LNCaP clone FGC (cell line): ENCODE results near the gene TMEM170A.
"Not testable (repeated sequence)": the region's sequence is repeated elsewhere in the genome, so short reads cannot be mapped to it uniquely, and the experiment has no call there.

Source experiments
- DNase-seq: peaks from one replicate; pipeline ENCODE4 v3.0.0-alpha.2; 2011; ENCODE audit warnings: low read depth
- H3K4me3 ChIP-seq: 2 replicates; pipeline ENCODE4 v1.5.1; 2011; ENCODE audit warnings: mild to moderate bottlenecking, low read depth, low read length, control low read depth
- TF ChIP-seq, protein P1 (sequence below): IDR thresholded peaks from 2 replicates; pipeline ENCODE4 v1.5.1; 2012; ENCODE audit warnings: mild to moderate bottlenecking; ENCODE audit not compliant: control insufficient read depth, insufficient read depth; ENCODE audit errors: extremely low read depth

TMEM170A gene

DNA sequence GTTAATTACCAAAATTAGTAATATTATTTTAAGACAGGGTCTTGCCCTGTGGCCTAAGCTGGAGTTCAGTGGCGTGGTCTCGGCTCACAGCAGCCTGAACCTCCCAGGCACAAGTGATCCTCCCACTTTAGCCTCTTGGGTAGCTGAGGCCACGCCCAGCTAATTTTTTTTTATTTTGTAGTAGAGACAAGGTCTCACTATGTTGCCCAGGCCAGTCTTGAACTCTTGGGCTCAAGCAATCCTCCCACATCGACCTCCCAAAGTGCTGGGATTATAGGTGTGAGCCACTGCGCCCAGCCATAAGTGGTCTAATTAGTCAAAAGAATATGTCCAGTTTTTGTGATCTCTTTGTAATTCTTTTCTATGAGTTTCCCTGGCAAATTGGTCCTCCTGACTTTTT is 19.2 kb downstream of the TMEM170A start:
- TF ChIP-seq, protein P1, sequence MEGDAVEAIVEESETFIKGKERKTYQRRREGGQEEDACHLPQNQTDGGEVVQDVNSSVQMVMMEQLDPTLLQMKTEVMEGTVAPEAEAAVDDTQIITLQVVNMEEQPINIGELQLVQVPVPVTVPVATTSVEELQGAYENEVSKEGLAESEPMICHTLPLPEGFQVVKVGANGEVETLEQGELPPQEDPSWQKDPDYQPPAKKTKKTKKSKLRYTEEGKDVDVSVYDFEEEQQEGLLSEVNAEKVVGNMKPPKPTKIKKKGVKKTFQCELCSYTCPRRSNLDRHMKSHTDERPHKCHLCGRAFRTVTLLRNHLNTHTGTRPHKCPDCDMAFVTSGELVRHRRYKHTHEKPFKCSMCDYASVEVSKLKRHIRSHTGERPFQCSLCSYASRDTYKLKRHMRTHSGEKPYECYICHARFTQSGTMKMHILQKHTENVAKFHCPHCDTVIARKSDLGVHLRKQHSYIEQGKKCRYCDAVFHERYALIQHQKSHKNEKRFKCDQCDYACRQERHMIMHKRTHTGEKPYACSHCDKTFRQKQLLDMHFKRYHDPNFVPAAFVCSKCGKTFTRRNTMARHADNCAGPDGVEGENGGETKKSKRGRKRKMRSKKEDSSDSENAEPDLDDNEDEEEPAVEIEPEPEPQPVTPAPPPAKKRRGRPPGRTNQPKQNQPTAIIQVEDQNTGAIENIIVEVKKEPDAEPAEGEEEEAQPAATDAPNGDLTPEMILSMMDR, result no peak

DNA sequence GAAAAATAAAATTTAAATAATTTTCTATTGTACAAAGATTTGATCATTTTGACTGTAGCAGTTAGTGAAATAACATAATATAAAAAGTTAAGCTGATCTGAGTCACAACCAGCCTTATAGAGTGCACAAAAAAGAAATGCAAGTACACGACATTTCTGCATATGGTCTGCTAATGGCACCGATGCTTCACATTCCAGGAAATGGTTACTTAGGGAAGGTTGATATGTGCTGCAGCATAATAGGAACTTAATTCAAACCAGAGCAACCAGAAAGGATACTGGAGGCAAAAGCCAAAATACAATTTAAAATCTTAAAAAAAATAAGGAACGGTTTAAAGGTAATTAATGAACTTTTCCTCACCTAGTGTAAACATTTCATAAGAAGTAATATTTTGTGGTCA is 21.2 kb downstream of the TMEM170A start:
- no peak for DNase-seq
- no peak overlapping the region for H3K4me3 ChIP-seq
- TF ChIP-seq, protein P1, result no peak

More for the DNA sequence above, 19.2 kb downstream of the TMEM170A start:
- H3K4me3 ChIP-seq, result no peak overlapping the region
- no peak for DNase-seq

DNA sequence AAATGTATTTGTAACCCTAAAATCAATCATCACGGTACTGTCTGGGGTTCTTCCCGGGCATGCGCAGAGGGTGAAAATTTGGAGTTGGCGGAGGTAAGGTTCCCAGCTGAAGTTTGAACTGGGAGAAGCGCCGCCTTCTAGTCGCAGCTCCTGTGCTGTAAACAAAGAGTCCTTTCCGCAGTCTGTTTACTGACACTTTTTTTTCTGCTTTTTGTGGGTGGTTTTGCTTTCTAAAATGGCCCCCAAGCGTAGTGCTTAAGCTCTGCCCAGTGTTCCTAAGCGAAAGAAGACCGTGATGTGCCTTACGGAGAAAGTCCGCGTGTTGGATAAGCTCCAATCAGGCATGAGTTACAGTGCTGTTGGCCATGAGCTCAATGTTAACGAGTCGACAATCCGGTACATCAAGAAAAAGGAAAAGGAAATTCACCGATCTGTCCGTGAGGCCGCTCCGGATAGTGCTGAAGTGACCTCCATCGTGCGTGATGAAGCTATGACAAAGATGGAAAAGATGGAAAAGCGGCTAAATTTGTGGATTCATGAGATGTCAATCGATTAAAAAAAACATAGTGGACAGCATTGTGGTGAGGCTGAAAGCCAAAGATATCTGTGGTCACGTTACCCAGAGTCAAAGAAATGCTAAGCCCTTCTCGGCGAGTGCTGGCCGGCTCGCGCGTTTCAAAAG is 30.6 kb downstream of the TMEM170A start:
- TF ChIP-seq, protein P1, result no peak
- peak overlapping the region; percentile 94 for H3K4me3 ChIP-seq
- peak; percentile 94 for DNase-seq

DNA sequence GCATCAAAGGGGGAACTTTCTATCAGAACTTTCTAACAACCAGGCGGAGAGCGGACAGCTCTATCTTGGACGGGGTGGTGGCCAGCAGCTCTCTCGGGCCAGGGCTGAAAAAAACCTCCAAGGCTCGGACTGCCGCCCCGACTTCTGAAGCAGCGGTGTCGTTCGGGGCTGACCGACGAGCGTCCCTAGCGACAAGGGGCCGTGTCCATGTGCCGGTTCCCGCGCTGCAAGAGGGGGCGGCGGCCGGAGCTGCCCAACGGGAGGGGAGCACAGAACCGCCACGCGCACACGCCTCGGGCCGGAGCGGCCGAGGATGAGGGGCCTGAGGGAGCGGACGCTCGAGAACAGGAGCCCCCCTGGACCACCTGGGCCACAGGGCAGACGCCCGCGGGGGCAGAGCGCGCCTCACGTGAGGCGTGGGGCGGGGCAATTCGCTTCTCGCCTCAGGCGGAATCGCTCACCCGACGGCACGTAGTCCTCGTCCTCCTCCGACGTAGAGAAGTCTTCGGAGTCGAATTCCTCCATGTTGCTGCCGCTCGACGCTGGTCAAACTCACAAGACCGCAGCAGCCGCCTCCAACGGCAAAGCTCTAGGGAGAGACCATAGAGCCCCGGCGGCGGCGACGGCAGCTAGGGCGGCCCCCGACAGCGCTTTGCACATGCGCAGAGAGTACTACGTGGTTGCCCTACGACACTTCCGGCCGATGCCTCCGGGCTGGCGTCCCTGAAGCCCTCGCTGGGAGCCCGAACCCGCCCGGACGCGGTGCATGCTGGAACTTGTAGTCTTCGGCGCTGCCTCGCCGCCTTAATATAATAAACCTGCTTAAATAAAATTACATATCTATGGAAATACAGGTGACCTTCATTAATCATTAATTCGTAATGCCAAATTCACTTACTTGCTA is 31.4 kb downstream of the TMEM170A start, which contains the start of gene CFDP1:
Gene CFDP1 (minus strand): TSS at position 676 of the 904 bp plus-strand sequence. CDS start 151 bp downstream, at position 525.
- TF ChIP-seq, protein P1, result no peak
- DNase-seq, result peak; percentile 77
- peak within 1 kb of the TSS; percentile 94 for H3K4me3 ChIP-seq

DNA sequence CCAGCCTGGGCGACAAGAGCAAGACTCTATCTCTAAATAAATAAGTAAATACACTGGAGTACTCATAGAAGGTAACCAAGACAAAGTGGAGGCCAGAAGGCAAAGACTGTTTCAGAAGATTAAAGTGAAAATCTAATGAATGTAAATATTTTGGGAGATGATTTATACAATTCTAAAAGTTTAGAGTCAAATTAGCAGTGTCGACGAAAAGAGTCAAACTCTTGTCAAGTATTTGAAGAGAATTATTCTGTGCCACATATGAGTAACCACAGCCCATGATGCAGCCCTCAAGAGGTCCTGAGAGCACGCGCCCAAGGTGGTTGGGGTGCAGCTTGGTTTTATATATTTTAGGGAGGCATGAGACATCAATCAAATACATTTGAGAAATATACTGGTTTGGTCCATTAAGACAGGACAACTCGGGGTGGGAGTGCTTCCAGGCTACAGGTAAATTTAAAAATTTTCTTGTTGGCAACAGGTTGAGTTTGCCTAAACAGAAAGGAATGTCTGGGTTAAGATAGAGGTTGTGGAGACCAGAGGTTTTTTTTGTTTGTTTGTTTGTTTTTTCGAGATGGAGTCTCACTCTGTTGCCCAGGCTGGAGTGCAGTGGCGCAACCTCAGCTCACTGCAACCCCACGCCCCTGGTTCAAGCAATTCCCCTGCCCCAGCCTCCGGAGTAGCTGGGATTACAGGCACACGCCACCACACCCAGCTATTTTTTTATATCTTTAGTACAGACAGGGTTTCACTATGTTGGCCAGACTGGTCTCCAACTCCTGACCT is 34.7 kb downstream of the TMEM170A start:
- no peak overlapping the region for H3K4me3 ChIP-seq
- TF ChIP-seq, protein P1, result no peak
- no peak for DNase-seq

DNA sequence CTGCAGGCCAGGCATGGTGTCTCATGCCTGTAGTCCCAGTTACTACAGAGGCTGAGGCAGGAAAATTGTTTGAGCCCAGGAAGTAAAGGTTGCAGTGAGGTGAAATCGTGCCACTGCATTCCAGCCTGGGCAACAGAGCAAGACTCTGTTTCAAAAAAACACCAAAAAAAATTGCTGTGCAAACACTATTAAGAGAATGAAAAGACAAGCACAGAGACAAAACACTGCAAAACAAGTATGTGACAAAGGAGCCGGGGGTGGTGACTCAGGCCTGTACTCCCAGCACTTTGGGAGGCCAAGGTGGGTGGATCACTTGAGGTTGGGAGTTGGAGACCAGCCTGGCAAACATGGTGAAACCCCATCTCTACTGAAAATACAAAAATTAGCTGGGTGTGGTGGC is 38.0 kb downstream of the TMEM170A start:
- not testable (repeated sequence) for H3K4me3 ChIP-seq, DNase-seq

DNA sequence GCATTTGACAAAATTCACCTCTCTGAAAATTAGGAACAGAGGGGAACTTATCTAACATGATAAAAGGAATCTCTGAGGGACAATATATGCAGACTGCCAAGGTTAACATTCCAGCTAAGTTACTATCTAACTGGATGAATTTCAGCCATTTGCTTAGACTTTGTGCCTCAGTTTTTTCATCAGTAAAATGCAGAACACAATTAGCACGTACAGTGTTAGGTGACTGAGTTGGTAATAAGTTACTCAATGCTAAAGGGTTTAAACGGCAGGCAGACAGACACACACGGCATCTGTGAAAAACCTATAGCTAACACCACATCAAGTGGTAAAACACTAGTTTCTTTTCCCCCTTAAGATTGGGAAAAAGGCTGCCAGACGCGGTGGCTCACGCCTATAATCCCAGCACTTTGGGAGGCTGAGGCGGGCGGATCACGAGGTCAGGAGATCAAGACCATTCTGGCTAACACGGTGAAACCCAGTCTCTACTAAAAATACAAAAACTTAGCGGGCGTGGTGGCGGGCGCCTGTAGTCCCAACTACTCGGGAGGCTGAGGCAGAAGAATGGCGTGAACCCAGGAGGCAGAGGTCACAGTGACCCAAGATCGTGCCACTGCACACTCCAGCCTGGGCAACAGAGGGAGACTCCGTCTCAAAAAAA is 40.3 kb downstream of the TMEM170A start:
- not testable (repeated sequence) for H3K4me3 ChIP-seq, DNase-seq
